ENCODE results near the gene HSPBAP1.

- TF ChIP-seq CTCF (IDR thresholded peaks at IDR 0.05) = no peak
- peak in 1 of 2 donors; percentile 54 for TF ChIP-seq POLR2A (IDR thresholded peaks at IDR 0.05)
Observed at GRCh38 chr3:122793568-122794416, at the start of gene HSPBAP1.

Measured in heart left ventricle (tissue), 13 donors.